ENCODE results near the gene CAPN3.

CAPN3 gene

DNA sequence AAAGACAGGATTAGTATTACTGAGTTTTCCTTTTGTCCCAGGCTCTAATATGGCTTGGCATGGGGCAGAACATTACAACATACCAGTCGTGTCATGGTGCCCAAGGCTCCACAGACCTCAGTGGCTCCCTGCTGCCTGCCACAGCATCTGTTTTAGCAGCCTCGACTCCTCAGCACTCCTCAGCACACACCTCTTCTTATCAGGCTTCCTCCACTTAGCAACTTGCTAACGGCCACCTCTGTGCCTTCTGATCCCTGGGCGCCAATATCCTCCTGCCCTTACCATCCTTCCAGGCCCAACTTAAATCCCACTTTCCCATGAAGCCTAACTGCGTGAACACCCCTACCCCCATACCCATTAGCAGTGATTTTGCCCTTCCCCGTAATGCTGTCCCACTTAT is 6.2 kb upstream of the CAPN3 start:
- TF ChIP-seq, protein P1, sequence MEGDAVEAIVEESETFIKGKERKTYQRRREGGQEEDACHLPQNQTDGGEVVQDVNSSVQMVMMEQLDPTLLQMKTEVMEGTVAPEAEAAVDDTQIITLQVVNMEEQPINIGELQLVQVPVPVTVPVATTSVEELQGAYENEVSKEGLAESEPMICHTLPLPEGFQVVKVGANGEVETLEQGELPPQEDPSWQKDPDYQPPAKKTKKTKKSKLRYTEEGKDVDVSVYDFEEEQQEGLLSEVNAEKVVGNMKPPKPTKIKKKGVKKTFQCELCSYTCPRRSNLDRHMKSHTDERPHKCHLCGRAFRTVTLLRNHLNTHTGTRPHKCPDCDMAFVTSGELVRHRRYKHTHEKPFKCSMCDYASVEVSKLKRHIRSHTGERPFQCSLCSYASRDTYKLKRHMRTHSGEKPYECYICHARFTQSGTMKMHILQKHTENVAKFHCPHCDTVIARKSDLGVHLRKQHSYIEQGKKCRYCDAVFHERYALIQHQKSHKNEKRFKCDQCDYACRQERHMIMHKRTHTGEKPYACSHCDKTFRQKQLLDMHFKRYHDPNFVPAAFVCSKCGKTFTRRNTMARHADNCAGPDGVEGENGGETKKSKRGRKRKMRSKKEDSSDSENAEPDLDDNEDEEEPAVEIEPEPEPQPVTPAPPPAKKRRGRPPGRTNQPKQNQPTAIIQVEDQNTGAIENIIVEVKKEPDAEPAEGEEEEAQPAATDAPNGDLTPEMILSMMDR (IDR thresholded peaks at IDR 0.05; ENCODE audit: low read depth, low read length) = no peak
- no peak for DNase-seq (ENCODE audit: low read depth, low spot score)
- H3K4me3 ChIP-seq (ENCODE audit: low read depth, low read length) = no peak overlapping the region
- in situ Hi-C loops (cut with HindIII; ENCODE audit: low sequenced_read_pairs) = no loop called here

DNA sequence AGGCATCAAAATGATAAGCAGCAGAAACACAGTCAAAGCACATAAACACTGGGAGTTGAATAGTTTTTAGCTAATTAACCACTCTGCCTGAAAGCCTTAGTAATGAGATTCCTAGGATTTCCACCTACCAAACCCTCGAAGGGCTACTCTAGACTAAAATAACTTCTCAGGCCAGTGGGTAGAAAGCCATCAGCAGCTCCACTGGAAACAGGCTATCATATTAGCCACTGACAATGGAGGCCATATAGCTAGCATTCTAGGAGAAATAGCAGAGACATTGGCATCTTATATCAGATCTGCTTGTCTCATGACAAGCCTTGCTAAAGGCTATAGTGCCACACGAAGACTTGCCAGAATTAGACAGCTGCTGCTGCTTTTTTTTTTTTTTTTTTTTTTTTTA is 4.5 kb upstream of the CAPN3 start:
- in situ Hi-C loops (cut with HindIII; ENCODE audit: low sequenced_read_pairs) = no loop called here

DNA sequence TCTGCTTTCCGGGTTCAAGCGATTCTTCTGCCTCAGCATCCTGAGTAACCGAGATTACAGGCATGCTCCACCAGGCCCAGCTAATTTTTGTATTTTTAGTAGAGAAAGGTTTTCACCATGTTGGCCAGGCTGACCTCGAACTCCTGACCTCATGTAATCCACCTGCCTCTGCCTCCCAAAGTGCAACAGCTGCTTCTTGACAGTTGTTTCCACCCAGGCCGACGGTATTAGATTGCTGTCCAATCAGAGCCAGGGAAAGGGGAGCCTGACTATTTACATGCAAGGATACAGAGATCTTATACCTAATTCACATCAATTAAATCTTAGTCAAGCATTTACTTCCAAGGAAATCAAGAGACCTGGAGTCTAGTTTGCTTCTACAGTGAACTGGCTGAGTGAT is 4.0 kb upstream of the CAPN3 start:
- no peak for DNase-seq (ENCODE audit: low read depth, low spot score)
- in situ Hi-C loops (cut with HindIII; ENCODE audit: low sequenced_read_pairs) = no loop called here
- TF ChIP-seq, protein P1 (IDR thresholded peaks at IDR 0.05; ENCODE audit: low read depth, low read length) = no peak
- no peak overlapping the region for H3K4me3 ChIP-seq (ENCODE audit: low read depth, low read length)

More for the DNA sequence above, 4.5 kb upstream of the CAPN3 start:
- DNase-seq (ENCODE audit: low read depth, low spot score) = no peak
- H3K4me3 ChIP-seq (ENCODE audit: low read depth, low read length) = no peak overlapping the region
- TF ChIP-seq, protein P1 (IDR thresholded peaks at IDR 0.05; ENCODE audit: low read depth, low read length) = no peak

DNA sequence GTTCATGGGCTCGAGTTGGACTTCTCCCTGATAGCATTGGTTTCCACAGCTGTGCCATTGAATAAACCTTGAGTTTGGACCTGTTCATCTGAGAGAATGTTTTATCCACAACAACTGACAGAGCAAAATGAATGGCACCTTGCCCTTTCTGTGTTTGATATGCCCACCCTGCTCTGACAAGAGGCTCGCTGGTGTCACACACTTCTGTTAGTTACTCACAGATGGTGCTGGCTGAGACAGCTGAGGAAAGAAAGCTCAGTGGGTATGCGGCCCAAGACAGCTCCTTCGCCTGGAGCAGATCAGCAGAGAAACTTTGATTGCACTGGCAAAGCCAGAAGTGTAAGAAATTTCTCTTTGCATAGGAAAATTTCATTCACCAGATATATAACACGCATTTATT is 2.5 kb upstream of the CAPN3 start:
- in situ Hi-C loops (cut with HindIII; ENCODE audit: low sequenced_read_pairs) = no loop called here
- TF ChIP-seq, protein P1 (IDR thresholded peaks at IDR 0.05; ENCODE audit: low read depth, low read length) = no peak
- no peak overlapping the region for H3K4me3 ChIP-seq (ENCODE audit: low read depth, low read length)
- no peak for DNase-seq (ENCODE audit: low read depth, low spot score)

DNA sequence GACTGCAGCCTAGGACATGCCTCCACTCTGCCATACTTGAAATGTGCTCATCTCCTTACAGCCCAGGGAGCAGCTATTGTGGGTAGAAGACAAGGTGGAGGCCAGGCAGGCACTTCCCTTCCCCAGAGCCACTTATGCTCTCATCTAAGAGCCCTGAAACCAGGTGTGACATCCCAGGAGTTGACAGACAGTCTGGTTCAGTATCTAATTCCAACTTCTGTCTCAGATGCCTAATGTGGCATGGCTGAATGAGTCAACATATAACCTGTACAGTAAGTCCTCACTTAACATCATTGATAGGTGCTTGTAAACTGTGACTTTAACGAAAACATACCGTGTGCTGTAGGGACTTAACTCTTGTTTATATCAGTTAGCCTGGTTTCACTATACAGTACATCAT is 1.2 kb upstream of the CAPN3 start:
- H3K4me3 ChIP-seq (ENCODE audit: low read depth, low read length) = no peak overlapping the region
- in situ Hi-C loops (cut with HindIII; ENCODE audit: low sequenced_read_pairs) = no loop called here
- no peak for DNase-seq (ENCODE audit: low read depth, low spot score)
- TF ChIP-seq, protein P1 (IDR thresholded peaks at IDR 0.05; ENCODE audit: low read depth, low read length) = no peak

DNA sequence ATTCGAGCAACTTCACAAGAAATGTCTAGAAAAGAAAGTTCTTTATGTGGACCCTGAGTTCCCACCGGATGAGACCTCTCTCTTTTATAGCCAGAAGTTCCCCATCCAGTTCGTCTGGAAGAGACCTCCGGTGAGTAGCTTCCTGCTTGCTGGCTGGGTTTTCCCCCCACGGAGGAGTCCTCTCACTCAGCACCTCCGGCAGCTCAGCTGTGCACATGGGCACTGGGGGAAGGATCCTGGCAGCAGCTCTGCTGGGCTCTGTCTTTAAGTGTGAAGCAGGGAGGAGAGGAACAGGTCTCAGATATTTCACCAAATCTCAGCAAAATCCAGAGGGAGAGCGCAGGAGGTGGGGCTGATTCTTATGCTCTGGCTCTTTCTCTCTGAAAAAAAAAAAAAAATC is 684 bp downstream of the CAPN3 start:
- in situ Hi-C loops (cut with HindIII; ENCODE audit: low sequenced_read_pairs) = no loop called here
- TF ChIP-seq, protein P1 (IDR thresholded peaks at IDR 0.05; ENCODE audit: low read depth, low read length) = no peak
- H3K4me3 ChIP-seq (ENCODE audit: low read depth, low read length) = no peak overlapping the region
- no peak for DNase-seq (ENCODE audit: low read depth, low spot score)

DNA sequence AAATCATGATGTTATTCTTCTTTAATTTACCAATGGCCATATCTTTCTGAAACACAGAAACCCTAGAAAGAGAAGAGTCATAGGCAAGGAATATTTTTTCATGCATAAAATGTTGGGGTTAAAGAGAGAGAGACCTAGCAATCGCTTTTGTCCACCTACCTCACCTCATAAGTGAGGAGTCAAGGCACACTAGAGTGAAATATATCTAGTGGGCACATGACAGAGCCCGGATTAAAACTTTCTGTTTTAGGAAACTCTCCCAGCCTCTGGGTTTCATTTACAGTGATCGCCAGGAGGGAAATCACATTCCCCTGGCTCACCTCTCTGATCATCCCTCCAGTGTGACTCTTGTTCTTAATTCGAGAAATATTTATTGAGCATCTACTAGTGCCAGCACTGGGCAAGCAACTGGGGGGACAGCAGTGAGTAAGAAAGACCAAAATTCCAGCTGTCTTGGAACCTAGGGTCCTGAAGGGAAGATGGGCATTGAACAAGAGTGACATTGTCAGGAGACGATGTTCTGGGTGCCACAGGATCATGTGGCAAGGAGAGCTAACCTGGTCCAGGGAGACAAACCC is 1.3 kb downstream of the CAPN3 start:
- no peak for DNase-seq (ENCODE audit: low read depth, low spot score)
- in situ Hi-C loops (cut with HindIII; ENCODE audit: low sequenced_read_pairs) = no loop called here
- H3K4me3 ChIP-seq (ENCODE audit: low read depth, low read length) = no peak overlapping the region
- TF ChIP-seq, protein P1 (IDR thresholded peaks at IDR 0.05; ENCODE audit: low read depth, low read length) = no peak
